ENCODE results near the gene GAREM2.

GRCh38 chr2:26230806-26231205 lies 57.9 kb downstream of the GAREM2 start:
- no peak for TF ChIP-seq EZH2 (IDR thresholded peaks at IDR 0.05; ENCODE audit: insufficient read depth, low read length)
- TF ChIP-seq CTCF (IDR thresholded peaks at IDR 0.05; ENCODE audit: insufficient read depth, low read depth, low read length), result no peak
